ENCODE data around the gene QKI.
A peak's percentile ranks its signal among the peaks of the same experiment; 100 is the strongest.

Gene QKI

GRCh38 chr6:163409712-163410111 lies 4.8 kb upstream of the QKI start:
- Histone ChIP-seq H3K4me3 (replicated peaks; ENCODE audit: insufficient read depth, low read length) (no peak overlapping the region), H3K27ac (replicated peaks) (no peak overlapping the region)
- no peak for DNase-seq (ENCODE audit: low read depth in 1 of 2, low spot score in 1 of 2)

GRCh38 chr6:163412341-163412740 lies 2.2 kb upstream of the QKI start:
- Histone ChIP-seq H3K27ac (replicated peaks) (peak overlapping the region; percentile 81), H3K27me3 (ENCODE audit: insufficient read depth, poor library complexity, severe bottlenecking) (no peaks in the 10 kb centered on the region), H3K4me3 (replicated peaks; ENCODE audit: insufficient read depth, low read length) (peak overlapping the region; percentile 52)
- TF ChIP-seq REST (IDR thresholded peaks at IDR 0.05; ENCODE audit: insufficient replicate concordance, low read depth) = no peak
- TF ChIP-seq CTCF (IDR thresholded peaks at IDR 0.05; ENCODE audit: insufficient read depth, low read length) = no peak
- TF ChIP-seq SPI1 (IDR thresholded peaks at IDR 0.05; ENCODE audit: borderline replicate concordance, low read depth) = no peak
- no peak for TF ChIP-seq POLR2AphosphoS5 (IDR thresholded peaks at IDR 0.05; ENCODE audit: low read depth)
- TF ChIP-seq GABPA (IDR thresholded peaks at IDR 0.05; ENCODE audit: low read depth) = no peak
- no peak for DNase-seq (ENCODE audit: low read depth in 1 of 2, low spot score in 1 of 2)

More at GRCh38 chr6:163409712-163410111, 4.8 kb upstream of the QKI start:
- no peaks in the 10 kb centered on the region for H3K27me3 ChIP-seq (ENCODE audit: insufficient read depth, poor library complexity, severe bottlenecking)
- TF ChIP-seq GABPA (IDR thresholded peaks at IDR 0.05; ENCODE audit: low read depth) (no peak), SPI1 (IDR thresholded peaks at IDR 0.05; ENCODE audit: borderline replicate concordance, low read depth) (no peak), REST (IDR thresholded peaks at IDR 0.05; ENCODE audit: insufficient replicate concordance, low read depth) (no peak), POLR2AphosphoS5 (IDR thresholded peaks at IDR 0.05; ENCODE audit: low read depth) (no peak), CTCF (IDR thresholded peaks at IDR 0.05; ENCODE audit: insufficient read depth, low read length) (no peak)

- TF ChIP-seq CTCF (IDR thresholded peaks at IDR 0.05; ENCODE audit: insufficient read depth, low read length) (no peak), SPI1 (IDR thresholded peaks at IDR 0.05; ENCODE audit: borderline replicate concordance, low read depth) (peak; percentile 95)
- Histone ChIP-seq H3K27ac (replicated peaks) (peak overlapping the region; percentile 81), H3K4me3 (replicated peaks; ENCODE audit: insufficient read depth, low read length) (peak overlapping the region; percentile 52), H3K27me3 (ENCODE audit: insufficient read depth, poor library complexity, severe bottlenecking) (no peaks in the 10 kb centered on the region)
- no peak for DNase-seq (ENCODE audit: low read depth in 1 of 2, low spot score in 1 of 2)
Observed at GRCh38 chr6:163412801-163413344, 1.6 kb upstream of the QKI start.

Data from HL-60 (cell line).